Activated naive CD8-positive, alpha-beta T cell treated with anti-CD3 and anti-CD28 coated beads, Interleukin-2, amount 10 ng/mL, durations not matched to agents 7 days and 5 days (primary cell): ENCODE results near the gene MAN1C1. TPM values are rescaled to one million over a fixed set of nuclear protein-coding genes. Genes with fewer than 3 reads are reported as not detected.

ENCODE experiments used
- ATAC-seq: fragments of 150-1000 bp; cut with Tn5 transposase; one replicate; pipeline ENCODE4 v1.10.0; 2021; ENCODE audit warnings: low read depth, moderate library complexity
- POLR2A ChIA-PET: fragments of 350-600 bp; sonication (Branson Sonifier 250); formaldehyde crosslinking; loops from one replicate; lab custom pipeline; 2021; ENCODE audit warnings: antibody characterized with exemption; lab: Charles Lee
- DNase-seq: peaks from one replicate; pipeline ENCODE4 v3.0.0; 2021
- H3K27ac Mint-ChIP-seq: one replicate; pipeline ENCODE4 v1.8.0; 2022; ENCODE audit warnings: mild to moderate bottlenecking, mixed read lengths
- H3K27me3 Mint-ChIP-seq: one replicate; pipeline ENCODE4 v1.8.0; 2022; ENCODE audit warnings: mild to moderate bottlenecking, moderate library complexity, mixed read lengths
- H3K36me3 Mint-ChIP-seq: one replicate; pipeline ENCODE4 v1.8.0; 2021; ENCODE audit warnings: mild to moderate bottlenecking, mixed read lengths
- H3K4me1 Mint-ChIP-seq: one replicate; pipeline ENCODE4 v1.8.0; 2021; ENCODE audit warnings: mixed read lengths
- H3K4me3 Mint-ChIP-seq: one replicate; pipeline ENCODE4 v1.8.0; 2022; ENCODE audit warnings: mild to moderate bottlenecking, moderate library complexity, mixed read lengths
- H3K9me3 Mint-ChIP-seq: one replicate; pipeline ENCODE4 v1.8.0; 2021; ENCODE audit warnings: mixed read lengths
- total RNA-seq, 2 experiments: library from RNA; stranded (reverse); gene quantifications; one replicate each; pipeline ENCODE4 v1.2.3, GENCODE V29; 2021

Gene MAN1C1
- total RNA-seq, 2 experiments from 2014 or later, result 20.5 to 20.9 TPM

DNA sequence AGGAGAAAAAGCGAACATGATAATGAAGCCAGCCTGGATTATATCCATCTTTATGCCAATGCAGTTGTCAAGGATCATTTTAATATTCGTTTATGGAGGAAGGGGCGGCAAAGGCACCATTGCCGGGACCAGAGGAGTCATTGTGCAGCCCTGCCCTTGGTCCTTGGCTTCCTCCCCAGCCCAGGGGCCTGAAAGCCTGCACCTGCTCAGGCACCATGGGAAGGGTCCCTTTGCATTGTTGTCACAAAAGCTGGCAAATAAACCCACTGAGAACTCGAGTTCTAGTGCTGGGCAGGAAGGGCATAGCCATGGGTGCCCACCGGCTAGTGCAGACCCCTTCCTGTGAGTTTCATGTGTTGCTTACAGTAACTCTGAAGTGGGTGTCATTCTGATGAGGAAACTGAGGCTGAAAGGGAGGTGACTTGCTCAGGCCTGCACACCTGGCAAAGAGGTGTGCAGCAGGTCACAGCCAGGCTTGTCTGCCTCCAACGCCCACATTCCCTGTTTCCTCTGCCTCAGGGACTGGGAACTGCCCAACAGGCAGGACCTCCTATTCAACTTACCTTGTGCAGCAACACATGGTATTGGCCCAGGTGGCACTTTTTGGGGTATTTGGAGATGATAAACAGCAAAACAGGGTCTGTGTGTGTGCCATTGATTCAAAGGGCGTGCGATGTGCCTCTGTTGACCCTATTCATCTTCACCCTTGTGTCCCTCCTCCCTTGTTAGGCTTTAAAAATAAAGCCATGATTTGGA is 84.6 kb downstream of the MAN1C1 start:
- H3K4me1 Mint-ChIP-seq, result peaks cover 26% of the 10 kb centered on the region
- POLR2A ChIA-PET, result no interaction called here
- no peak overlapping the region for H3K4me3 Mint-ChIP-seq
- peaks cover 11% of the 10 kb centered on the region for H3K36me3 Mint-ChIP-seq
- DNase-seq (no peak), ATAC-seq (no peak)
- no peak overlapping the region for H3K27ac Mint-ChIP-seq
- H3K9me3 Mint-ChIP-seq, result no peaks in the 10 kb centered on the region
- H3K27me3 Mint-ChIP-seq, result peaks cover 4% of the 10 kb centered on the region

DNA sequence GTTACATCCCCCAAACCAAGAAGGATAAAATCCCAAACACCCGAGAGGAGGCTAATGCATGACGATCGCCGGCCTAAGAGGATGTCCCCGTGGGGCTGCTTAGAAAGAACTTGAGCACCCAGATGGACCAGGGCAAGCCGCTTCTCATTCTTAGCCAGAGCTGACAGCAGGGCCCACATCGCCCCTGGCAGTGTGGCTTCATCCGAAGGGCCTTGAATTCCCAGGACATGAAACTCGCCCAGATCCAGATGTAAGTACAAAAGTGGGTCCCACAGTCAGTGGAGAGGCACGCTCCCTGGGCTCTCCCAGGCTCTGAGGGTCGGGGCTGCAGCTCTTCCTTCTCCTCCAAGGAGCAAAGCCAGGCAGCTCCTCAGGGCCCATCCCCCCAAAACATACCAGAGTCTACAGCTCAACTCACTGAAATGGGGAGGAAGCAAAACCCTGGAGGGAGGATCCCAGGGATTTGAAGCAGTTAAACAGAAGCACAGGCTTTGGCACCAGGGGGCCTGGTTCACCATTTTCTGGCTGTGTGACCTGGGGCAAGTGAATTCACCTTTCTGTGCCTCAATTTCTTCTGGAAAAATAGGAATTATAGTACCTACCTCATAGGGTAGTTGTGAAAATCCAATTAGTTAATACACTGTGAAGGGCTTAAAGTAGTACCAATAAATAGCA is 85.6 kb downstream of the MAN1C1 start:
- no peak overlapping the region for H3K4me3 Mint-ChIP-seq
- no peaks in the 10 kb centered on the region for H3K9me3 Mint-ChIP-seq
- H3K36me3 Mint-ChIP-seq, result peaks cover 17% of the 10 kb centered on the region
- no peak for DNase-seq
- ATAC-seq, result no peak
- POLR2A ChIA-PET, result interaction anchor here (1.3 kb wide), 1 partner anchor 60 kb away, joined by 3 read pairs; no protein-coding TSS in a partner anchor
- no peak overlapping the region for H3K27ac Mint-ChIP-seq
- peaks cover 5% of the 10 kb centered on the region for H3K27me3 Mint-ChIP-seq
- peaks cover 23% of the 10 kb centered on the region for H3K4me1 Mint-ChIP-seq

GRCh38 chr1:25703041-25703440 is 86.5 kb downstream of the MAN1C1 start:
- ATAC-seq (no peak), DNase-seq (no peak)
- POLR2A ChIA-PET, result interaction anchor here (1.3 kb wide), 1 partner anchor 60 kb away, joined by 3 read pairs; no protein-coding TSS in a partner anchor
- H3K4me3 Mint-ChIP-seq, result no peak overlapping the region
- H3K27ac Mint-ChIP-seq, result no peak overlapping the region
- H3K27me3 Mint-ChIP-seq, result peaks cover 5% of the 10 kb centered on the region
- peaks cover 25% of the 10 kb centered on the region for H3K4me1 Mint-ChIP-seq
- peaks cover 17% of the 10 kb centered on the region for H3K36me3 Mint-ChIP-seq
- H3K9me3 Mint-ChIP-seq, result no peaks in the 10 kb centered on the region

- POLR2A ChIA-PET, result no interaction called here
- Mint-ChIP-seq H3K27me3 (peaks cover 5% of the 10 kb centered on the region), H3K27ac (no peak overlapping the region), H3K9me3 (no peaks in the 10 kb centered on the region), H3K4me1 (peaks cover 20% of the 10 kb centered on the region), H3K36me3 (peaks cover 17% of the 10 kb centered on the region), H3K4me3 (no peak overlapping the region)
- ATAC-seq (peak; percentile 21), DNase-seq (no peak)
Observed at GRCh38 chr1:25703671-25704266, 87.2 kb downstream of the MAN1C1 start.

GRCh38 chr1:25704267-25704691 is 87.7 kb downstream of the MAN1C1 start:
- peak overlapping the region; percentile 38 for H3K4me3 Mint-ChIP-seq
- POLR2A ChIA-PET, result no interaction called here
- H3K27ac Mint-ChIP-seq, result no peak overlapping the region
- H3K27me3 Mint-ChIP-seq, result peaks cover 5% of the 10 kb centered on the region
- H3K4me1 Mint-ChIP-seq, result peaks cover 20% of the 10 kb centered on the region
- H3K9me3 Mint-ChIP-seq, result no peaks in the 10 kb centered on the region
- H3K36me3 Mint-ChIP-seq, result peaks cover 17% of the 10 kb centered on the region
- DNase-seq, result peak; percentile 50
- ATAC-seq, result peak; percentile 82

DNA sequence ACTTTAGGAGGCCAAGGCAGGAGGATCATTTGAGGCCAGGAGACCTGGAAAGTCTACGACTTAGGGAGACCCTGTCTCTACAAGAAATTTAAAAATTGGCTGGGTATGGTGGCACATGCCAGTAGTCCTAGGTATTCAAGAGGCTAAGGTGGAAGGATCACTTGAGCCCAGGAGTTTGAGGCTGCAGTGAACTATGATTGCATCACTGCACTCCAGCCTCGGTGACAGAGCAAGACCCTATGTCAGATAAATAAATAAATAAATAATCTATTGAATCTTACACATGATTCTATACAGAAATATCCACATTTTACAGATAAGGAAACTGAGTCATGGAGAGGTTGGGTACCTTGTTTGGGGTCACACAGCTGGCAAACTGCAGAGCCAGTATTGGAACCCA is 89.1 kb downstream of the MAN1C1 start:
- POLR2A ChIA-PET, result no interaction called here
- no peaks in the 10 kb centered on the region for H3K9me3 Mint-ChIP-seq
- H3K4me3 Mint-ChIP-seq, result no peak overlapping the region
- no peak for ATAC-seq
- peaks cover 15% of the 10 kb centered on the region for H3K36me3 Mint-ChIP-seq
- peaks cover 5% of the 10 kb centered on the region for H3K27me3 Mint-ChIP-seq
- no peak overlapping the region for H3K27ac Mint-ChIP-seq
- H3K4me1 Mint-ChIP-seq, result peaks cover 24% of the 10 kb centered on the region
- no peak for DNase-seq

GRCh38 chr1:25706146-25707089 is 89.8 kb downstream of the MAN1C1 start:
- Mint-ChIP-seq H3K27ac (no peak overlapping the region), H3K27me3 (peaks cover 5% of the 10 kb centered on the region)

DNA sequence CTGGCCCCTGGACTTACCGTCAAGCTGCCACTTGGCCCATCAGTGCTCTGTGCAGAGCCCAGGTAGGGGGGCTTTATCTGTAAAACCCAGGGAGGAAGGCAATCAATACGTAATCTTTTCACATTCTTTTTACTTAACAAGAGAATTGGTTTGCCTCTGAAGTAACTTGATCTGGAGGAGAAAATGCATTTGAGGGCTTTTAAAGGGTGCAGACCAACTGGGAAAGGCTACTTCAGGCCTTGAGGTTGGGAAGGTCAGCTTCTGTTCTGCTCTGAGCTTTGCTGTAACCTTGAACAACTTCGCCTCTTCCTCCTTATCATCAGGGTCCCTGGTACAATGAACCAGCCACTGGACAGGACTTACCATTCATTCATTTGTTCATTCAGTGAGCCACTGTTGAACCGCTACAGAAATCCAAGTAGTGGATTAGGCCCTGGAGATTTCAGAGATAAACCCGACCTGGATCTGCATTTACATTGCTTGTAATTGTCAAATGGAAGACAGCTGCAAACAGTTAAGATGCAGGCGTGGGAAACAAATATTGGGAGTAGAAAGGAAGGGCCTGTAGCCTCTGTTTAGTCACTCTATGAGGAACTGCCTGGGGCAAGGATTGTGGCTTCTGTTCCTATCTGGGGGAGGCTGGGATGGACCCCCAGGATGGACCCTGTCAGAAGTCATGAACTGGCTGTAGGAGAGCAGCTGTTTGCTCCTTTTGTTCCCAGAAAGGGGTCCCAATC is 90.9 kb downstream of the MAN1C1 start:
- Mint-ChIP-seq H3K4me3 (no peak overlapping the region), H3K27me3 (peaks cover 5% of the 10 kb centered on the region), H3K9me3 (no peaks in the 10 kb centered on the region), H3K27ac (no peak overlapping the region), H3K36me3 (peaks cover 14% of the 10 kb centered on the region), H3K4me1 (peaks cover 37% of the 10 kb centered on the region)
- POLR2A ChIA-PET, result no interaction called here
- ATAC-seq (no peak), DNase-seq (no peak)

More at GRCh38 chr1:25706146-25707089, 89.8 kb downstream of the MAN1C1 start:
- Mint-ChIP-seq H3K4me3 (no peak overlapping the region), H3K4me1 (peaks cover 29% of the 10 kb centered on the region), H3K9me3 (no peaks in the 10 kb centered on the region), H3K36me3 (peaks cover 15% of the 10 kb centered on the region)
- no peak for DNase-seq
- POLR2A ChIA-PET, result no interaction called here
- ATAC-seq, result no peak

DNA sequence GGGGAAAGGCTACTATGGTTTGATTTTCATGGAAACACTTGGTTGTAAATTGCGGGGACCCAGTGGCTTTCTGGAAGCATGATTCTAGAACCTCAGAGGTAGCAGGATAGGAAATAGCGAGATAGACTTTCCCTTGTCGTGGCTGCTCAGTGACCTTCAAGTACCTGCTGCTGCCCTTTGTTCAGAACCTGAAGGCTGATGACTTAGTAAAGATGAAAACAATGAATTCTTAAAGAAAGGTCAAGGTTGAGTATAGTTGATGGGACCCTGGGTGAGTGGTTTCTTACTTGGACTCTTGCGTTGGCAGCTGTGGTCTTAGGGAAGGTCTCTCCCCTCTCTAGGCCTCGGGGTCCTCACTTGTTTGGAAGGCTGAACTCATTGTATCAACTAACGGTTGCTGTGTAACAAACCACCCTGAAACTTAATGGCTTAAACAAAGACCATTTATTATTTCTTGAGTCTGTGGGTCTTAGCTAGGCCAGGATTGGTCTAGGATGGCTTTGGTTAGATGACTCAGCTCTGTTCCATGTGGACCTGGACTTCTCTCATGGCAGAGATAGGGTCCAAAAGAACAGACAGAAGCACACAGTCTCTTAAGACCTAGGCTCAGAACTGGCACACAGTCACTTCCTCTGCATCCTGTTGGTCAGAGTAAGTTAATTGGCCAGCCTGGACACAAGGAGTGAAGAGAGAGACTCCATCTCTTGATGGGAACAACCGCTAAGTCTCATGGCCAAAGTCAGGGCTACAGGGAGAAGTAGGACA is 94.2 kb downstream of the MAN1C1 start:
- Mint-ChIP-seq H3K9me3 (no peaks in the 10 kb centered on the region), H3K27me3 (peaks cover 3% of the 10 kb centered on the region), H3K36me3 (peaks cover 12% of the 10 kb centered on the region), H3K4me3 (peak overlapping the region; percentile 0), H3K27ac (no peak overlapping the region), H3K4me1 (peaks cover 25% of the 10 kb centered on the region)
- POLR2A ChIA-PET, result no interaction called here
- DNase-seq (no peak), ATAC-seq (no peak)

- Mint-ChIP-seq H3K27me3 (no peaks in the 10 kb centered on the region), H3K4me1 (peaks cover 25% of the 10 kb centered on the region), H3K9me3 (no peaks in the 10 kb centered on the region), H3K27ac (peak overlapping the region; percentile 60), H3K36me3 (peaks cover 8% of the 10 kb centered on the region), H3K4me3 (peak overlapping the region; percentile 67)
- DNase-seq (peak; percentile 63), ATAC-seq (peak; percentile 99)
- POLR2A ChIA-PET, result no interaction called here
Observed at GRCh38 chr1:25711555-25712298, 95.1 kb downstream of the MAN1C1 start.

- Mint-ChIP-seq H3K4me3 (no peak overlapping the region), H3K36me3 (peaks cover 6% of the 10 kb centered on the region), H3K27ac (no peak overlapping the region), H3K27me3 (no peaks in the 10 kb centered on the region), H3K9me3 (no peaks in the 10 kb centered on the region), H3K4me1 (peaks cover 25% of the 10 kb centered on the region)
- DNase-seq (no peak), ATAC-seq (no peak)
- POLR2A ChIA-PET, result no interaction called here
Observed at GRCh38 chr1:25712299-25712970, 95.8 kb downstream of the MAN1C1 start.
